GM21737 (cell line): ENCODE data around the gene DHRS7B.
"Not testable (repeated sequence)": the region's sequence is repeated elsewhere in the genome, so short reads cannot be mapped to it uniquely, and the experiment has no call there.

Experiments
- ATAC-seq: cut with Tn5 transposase; IDR thresholded peaks from one replicate; pipeline ENCODE4 v1.9.1; 2021; ENCODE audit warnings: mild to moderate bottlenecking, moderate library complexity; ENCODE audit not compliant: unreplicated experiment

Gene DHRS7B

DNA sequence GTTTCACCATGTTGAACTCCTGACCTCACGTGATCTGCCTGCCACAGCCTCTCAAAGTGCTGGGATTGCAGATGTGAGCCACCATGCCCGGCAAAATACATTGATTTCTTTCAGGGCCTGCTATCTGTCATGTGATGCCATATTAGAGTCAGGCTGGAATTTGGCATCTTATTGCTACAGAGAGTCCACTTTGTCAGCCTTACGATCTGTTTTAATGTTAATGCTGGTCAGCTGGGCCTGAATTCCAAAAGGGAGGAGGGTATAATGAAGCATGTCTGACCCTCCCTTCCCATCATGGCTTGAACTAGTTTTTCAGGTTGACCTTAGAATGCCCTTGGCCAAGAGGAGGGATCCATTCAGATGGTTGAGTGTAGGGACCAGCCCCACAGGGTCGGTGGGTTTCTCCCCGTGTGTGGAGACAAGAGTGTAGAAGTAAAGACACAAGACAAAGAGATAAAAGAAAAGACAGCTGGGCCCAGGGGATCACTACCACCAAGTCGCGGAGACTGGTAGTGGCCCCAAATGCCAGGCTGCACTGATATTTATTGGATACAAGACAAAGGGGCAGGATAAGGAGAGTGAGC, 19.6 kb upstream of the DHRS7B start:
- not testable (repeated sequence) for ATAC-seq

DNA sequence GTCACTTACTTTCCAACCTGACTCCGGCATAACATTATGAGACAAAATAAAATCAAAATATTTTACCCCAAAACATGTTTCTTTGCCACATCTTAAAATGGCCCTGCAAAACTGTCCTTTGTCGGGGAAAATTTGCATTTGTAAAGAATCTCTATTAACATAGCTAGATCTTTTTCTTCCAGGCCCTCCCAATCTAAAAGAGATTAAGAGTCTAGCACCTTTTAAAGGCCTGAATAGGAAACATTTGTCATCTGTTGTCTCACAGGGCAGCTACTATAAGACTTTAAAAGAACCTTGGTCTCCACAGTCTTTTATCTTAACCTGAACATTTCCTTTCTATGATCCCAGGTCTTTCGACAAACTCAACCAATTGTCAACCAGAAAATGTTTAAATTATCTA, 18.1 kb upstream of the DHRS7B start:
- no peak for ATAC-seq

DNA sequence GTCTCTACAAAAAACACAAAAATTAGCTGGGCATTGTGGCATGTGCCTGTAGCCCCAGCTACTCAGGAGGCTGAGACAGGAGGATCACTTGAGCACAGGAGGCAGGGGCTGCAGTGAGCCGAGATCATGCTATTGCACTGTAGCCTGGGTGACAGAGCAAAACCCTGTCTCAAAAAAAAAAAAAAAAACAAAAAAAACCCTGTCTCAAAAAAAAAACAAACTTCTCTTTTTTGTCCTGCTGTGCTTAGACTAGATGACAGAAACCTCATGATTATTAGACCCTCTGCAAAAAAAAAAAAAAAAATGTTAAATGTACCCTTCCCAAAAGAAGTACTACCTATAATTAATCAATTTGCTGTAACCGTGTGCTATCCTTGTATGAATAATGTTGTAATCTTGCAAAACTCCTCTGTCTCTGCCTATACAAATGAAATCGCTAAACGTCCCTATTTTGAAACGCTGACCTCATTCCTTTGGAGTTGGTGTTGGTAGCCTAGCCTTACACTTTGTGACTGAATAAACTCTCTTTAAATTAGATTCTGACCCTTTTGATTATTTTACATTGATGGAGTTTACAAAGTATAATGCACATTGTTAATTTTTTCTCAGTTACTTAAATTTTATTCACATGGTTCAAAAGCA, 13.6 kb upstream of the DHRS7B start:
- ATAC-seq = no peak

DNA sequence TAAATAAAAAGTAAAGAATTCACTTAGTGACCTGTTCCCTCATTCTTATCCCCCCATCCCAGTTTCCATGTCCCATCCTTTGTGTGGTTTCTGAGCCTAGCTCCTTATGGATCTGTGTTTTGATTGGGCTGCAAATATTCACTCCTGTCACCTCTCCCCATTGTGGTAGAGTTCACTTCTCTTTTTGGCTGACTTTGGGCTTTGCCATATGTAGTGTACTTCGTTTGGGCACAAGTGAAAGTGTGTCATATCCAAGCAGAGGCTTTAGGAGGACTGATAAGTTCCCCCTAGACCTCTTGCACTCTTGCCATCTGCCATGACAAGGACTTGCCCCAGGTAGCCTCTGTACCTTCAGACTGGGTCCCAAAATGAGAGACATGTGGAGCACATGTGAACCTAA, 13.0 kb upstream of the DHRS7B start:
- no peak for ATAC-seq

DNA sequence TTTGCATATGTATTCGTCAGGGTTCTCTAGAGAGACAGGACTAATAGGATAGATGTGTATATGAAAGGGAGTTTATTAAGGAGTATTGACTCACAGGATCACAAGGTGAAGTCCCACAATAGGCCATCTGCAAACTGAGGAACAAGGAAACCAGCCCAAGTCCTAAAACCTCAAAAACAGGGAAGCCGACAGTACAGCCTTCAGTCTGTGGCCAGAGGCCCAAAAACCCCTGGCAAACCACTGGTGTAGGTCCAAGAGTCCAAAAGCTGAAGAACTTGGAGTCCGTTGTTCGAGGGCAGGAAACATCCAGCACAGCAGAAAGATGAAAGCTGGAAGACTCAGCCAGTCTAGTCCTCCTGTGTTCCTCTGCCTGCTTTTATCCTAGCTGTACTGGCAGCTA, 12.0 kb upstream of the DHRS7B start:
- ATAC-seq = not testable (repeated sequence)

DNA sequence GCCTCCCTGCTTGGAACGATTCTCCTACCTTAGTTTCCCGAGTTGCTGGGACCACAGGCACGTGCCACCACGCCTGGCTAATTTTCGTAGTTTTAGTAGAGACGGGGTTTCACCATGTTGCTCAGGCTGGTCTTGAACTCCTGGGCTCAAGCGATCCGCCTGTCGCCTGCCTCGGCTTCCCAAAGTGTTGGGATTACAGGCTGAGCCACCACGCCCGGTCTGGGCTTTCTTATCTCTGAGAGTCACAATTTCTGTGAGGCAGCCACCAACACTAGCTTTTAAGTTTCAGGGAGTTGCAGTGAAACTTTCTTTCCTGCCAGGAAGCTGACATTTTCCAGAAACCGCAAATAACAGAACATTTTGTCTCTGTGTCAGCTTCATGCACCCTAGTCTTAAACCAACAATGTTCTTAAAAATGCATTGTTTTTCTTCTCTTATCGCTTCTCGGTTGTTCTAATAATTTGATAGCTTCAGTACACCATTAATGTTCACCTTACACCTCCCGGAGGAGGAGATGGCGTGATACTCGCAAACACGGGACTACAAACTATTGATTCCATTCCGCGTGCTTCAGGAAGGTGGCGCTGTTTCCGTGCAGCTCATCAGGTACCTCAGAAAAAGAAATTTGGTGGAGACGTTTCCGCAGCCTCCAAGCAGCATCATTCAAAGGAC, 7.4 kb upstream of the DHRS7B start:
- no peak for ATAC-seq

DNA sequence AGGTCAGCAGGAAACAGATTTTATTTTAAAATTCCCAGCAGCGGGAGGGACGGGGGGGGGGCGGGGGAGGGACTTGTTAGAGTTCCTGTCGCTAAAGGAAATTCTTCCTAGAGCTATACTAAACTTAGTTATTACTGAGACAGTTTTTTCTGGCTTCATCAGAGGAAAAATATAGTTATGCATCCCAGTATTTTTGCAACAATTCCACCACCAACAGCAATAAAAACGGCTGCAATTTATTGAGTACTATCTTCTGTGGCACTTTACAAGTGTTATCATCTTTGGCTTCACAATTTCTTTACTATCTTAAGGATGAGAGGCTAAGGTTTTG, 6.9 kb upstream of the DHRS7B start:
- ATAC-seq = no peak

DNA sequence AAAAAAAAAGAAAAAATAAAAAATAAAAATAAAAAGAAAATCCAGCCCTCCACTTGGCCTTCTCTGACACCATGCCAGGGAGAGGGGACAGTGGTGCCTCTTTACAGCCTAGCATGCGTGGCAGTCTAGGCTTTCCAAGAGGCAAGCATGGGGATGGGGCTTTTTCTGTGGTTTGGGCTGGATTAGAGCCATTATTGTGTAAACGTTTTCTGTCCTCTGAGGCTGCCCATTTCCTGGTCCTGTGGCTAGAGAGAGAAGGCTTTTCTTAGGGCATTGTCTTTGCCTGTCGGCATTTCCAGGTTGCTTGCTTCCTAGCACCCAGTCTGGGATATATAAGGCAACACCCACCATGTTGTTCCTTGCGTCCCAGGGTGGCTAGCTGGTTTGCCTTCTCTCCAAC, 2.7 kb upstream of the DHRS7B start:
- ATAC-seq = no peak

DNA sequence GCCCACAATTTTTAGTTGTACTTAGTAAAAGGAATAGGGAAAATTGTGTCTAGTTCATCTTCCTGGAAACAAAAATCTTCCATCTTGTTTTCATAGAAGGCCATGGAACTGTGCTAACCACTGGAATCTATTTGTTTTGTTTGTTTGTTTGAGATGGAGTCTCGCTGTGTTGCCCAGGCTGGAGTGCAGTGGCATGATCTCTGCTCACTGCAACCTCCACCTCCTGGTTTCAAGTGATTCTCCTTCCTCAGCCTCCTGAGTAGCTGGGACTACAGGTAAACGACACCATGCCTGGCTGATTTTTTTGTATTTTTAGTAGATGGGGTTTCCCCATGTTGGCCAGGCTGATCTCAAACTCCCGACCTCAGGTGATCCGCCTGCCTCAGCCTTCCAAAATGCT, 2.2 kb upstream of the DHRS7B start:
- not testable (repeated sequence) for ATAC-seq

DNA sequence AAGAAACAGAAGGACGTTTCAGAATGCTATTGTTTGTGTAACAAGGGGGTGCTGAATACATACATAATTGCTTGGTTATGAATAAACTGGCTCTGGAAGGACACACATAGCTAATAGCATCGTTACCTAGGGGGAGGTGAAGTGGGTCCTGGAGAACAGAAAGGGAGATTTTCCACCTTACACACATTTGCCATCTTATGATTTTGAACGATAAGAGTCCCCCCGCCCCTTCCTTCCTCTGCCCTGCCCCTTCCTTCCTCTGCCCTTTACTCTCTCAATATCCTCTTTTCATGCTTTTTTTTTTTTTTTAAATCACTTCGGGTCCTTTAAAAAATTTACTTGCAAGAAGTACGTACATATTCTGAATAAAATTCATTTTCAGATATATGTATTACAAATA, 902 bp upstream of the DHRS7B start:
- no peak for ATAC-seq

DNA sequence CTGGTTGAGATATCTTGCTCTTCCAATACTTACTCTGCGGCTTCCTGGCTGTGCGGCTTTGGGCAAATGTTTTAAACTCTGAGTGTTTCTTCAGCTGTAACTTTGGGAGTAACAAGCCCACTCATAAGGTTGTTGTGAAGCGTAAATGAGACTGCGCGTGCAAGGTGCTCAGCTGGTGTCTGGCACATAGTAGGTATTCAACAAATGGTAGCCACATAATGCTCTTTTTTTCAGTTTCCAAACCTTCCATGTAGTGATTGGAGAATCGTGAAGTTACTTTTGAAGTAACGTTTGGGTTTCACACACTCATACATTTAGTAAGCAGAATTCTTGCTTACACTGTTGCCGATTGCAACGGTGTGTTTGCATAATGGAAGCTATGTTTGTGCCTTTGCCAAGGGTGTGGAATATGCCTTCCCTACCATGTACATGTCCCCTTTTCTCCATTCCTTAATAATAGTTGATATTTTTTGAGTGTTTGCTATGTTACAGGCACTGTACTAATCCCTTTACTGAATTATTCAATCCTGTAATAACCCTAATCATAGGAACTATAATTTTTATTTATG, 829 bp downstream of the DHRS7B start:
- ATAC-seq = no peak

DNA sequence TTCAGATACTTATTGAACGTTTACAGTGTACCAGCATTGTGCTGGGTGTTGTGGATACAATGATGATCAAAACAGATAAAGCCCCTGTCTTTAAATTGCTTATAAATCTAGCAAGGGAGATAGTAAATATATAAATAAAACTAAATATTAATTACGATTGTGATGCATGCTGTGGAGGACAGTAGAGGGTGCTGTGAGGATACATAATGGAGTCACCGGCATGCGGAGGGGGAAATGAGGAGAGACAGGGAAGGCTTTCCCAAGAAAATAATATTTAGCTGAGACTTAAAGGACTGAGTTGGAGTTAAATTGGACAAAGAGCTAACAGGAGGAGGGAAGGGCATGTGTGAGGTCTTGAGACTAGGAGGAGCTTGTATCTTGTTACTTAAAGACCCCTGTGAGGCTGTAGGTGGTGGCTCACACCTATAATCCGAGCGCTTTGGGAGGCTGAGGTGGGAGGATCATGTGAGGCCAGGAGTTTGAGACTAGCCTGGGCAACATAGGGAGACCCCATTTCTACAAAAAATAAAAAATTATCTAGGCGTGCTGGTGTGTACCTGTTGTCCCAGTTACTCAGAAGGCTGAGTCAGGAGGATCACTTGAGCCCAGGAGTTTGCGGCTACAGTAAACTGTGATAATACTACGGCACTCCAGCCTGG, 2.4 kb downstream of the DHRS7B start:
- ATAC-seq = no peak

DNA sequence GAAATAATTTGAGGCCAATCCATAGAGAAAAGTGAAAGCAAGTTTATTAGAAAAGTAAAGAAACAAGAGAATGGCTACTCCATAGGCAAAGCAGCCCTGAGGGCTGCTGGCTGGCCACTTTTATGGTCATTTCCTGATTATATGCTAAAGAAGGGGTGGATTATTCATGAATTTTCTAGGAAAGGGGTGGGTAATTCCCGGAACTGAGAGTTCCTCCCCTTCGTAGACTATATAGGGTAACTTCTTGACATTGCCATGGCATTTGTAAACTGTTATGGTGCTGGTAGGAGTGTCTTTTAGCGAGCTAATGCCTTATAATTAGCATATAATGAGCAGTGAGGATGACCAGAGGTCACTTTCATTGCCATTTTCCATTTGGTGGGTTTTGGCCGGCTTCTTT, 4.4 kb downstream of the DHRS7B start:
- no peak for ATAC-seq

DNA sequence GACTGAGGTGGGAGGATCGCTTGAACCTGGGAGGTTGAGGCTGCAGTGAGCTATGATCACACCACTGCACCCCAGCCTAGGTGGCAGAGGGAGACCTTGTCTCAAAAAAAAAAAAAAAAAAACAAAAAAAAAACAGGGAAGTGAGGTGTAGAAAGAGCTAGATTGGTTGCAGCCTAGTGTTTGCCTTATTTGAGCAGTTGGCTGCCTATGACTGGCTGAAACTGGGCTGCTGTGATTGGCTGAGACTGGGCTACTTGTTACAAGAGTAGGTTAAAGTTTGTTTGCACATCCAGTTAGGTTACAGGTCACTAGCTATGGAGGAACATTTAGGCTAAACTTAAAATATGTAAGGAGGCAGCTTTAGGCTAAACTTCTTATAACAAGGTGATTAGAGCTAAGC, 5.7 kb downstream of the DHRS7B start:
- ATAC-seq = no peak

DNA sequence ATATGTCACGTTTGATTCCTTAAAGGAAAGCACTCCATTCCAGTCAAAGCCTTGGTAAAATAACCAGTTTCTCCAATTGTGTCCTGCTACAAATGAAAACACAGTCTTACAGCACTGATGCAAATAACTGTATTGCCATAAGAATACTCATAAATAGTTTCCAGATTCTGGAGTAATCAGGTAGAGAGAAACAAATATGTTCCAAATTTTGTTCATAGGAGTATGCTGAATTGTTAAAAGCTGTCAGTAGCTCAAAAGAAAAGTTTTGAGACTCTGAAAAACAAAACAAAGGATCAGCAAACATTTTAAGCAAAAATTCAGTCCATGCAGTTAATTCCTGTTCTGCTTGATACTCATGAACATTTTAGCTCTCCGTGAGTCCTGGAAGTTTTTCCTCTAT, 7.8 kb downstream of the DHRS7B start:
- no peak for ATAC-seq

DNA sequence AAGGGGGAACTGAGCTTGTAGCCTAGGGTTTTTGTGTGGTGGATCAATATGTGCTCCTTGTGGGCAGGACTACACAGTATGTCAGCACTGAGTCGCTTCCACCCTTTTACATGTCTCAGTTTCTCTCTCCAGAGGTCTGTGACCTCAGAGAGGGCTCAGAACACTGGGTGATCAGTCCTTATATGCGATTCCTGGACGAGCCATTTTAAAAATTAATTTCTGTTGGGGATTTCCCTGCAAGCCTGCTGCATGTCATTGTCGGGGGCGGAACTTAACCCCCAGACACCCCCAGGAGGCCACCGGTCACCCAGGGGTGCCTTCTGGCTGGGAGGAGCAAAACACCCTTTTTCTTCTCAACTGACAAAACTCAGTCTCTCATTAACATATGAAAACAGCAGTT, 14.1 kb downstream of the DHRS7B start:
- no peak for ATAC-seq

DNA sequence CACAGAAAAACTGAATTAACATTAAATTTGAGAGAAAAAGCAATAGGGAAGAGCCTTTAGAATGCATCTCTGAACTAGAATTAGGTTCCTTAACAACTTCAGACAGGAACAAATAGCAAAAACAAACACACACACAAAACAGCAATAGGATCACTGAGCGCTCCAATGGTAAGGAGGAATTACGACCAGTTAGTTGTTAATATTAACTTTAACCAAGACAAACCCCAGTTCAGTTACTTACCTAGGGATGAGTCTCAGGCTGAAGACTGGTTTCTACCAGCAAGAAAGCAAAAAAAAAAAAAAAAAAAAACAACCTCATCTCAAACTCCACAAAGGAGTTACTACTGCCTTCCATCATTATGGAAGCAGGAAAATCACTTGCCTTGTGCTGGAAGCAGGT, 14.6 kb downstream of the DHRS7B start:
- no peak for ATAC-seq

DNA sequence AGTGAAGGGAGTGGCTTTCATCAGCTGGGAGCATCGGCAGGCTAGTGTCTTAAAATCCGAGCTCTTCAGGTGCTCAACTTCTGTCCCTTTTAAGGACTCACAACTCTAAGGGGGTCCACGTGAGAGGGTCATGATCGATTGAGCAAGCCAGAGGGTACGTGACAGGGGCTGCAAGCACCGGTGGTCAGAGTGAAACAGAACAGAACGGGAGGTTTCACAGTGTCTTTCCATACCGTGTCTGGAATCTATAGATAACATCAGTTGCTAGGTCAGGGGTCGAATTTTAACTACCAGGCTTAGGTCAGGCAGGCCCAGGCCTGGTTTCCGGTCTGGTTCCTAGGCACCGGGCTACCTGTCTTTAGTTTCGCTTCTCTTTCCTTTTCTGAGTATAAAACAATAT, 15.3 kb downstream of the DHRS7B start:
- not testable (repeated sequence) for ATAC-seq

DNA sequence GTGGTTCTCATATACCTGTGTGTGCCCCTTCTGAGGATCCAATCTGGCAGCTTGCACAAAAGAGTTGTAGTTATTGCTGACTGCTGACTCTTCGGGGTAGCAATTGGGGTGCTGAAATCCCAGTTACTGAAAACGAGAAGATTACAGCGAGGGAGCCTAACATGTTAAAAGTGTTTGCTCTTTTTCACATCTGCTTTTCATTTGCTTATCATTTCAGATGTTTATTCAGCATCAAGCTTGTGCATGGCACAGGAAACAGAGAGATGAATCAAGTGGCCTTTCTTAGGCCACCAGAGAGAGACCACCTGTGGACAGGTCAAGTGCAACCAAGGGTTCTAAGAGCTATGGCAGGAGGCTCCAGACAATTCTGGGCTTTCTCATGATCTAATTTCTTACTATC, 16.9 kb downstream of the DHRS7B start:
- no peak for ATAC-seq

DNA sequence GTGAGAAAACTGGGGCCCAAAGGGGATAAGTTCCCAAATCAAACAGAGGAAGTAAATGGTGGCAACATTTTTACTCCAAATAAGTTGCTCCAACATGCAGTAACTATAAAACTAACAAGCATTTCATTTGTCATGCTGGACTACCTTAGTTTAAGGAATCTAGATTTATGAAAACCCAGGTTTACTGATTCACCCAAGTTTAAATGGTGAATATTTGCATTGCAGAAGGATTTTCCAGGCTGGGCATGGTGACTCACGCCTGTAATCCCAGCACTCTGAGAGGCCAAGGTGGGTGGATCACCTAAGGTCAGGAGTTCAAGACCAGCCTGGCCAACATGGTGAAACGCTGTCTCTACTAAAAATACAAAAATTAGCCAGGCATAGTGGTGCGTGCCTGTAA, 17.5 kb downstream of the DHRS7B start:
- not testable (repeated sequence) for ATAC-seq

DNA sequence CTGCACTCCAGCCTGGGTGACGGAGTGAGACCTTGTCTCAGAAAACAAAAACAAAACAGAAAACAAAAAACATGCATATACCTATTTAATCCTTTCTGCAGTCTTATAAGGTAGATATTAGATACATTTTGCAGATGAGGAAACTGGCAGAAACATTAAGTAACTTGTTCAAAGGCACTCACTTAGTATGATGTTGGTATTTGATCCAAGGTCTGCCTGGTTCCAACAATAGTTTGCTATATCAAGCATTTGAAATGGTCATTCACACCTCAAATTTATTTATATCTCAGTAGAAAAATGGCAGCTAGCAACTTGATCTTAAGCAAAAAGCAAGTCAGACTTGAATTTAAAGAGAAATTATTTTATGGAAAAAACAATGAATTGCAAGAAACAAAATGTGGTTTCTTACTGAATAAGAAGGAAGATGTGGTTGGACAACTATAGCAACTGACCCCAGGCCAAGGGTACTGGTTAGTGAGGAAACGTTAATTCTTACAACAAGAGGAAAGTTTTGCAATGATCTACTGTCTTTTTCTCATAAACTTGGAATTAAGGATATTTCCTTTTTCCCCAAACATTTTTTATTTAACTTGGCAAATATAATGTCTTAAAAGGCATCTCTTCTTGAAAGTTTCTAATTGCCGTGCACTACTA, 19.7 kb downstream of the DHRS7B start:
- ATAC-seq = no peak
